GM12801 (cell line): ENCODE data around the gene REC8.

ENCODE experiments used
- TF ChIP-seq, protein P1 (sequence below): IDR thresholded peaks from one replicate; pipeline ENCODE4 v1.5.1; 2011; ENCODE audit warnings: control low read depth; ENCODE audit not compliant: insufficient read length; ENCODE audit errors: extremely low read depth

REC8 gene

DNA sequence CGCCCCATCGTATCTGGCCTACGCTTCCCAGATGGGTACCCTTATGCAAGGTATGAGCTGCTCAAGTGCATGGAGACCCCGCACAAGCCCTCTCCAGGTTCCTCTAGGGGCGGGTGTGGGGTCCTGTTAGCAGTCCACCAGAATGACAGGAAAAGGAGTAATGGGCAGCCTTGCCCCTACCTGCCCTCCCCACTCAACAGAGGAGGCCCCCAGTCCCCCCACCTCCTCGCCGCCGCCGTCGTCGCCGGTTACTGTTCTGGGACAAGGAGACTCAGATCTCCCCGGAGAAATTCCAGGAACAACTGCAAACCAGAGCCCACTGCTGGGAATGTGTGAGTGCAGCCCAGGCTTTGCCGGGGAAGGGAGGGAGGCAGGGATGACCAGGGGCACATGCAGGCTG, 6.0 kb downstream of the REC8 start:
- TF ChIP-seq, protein P1, sequence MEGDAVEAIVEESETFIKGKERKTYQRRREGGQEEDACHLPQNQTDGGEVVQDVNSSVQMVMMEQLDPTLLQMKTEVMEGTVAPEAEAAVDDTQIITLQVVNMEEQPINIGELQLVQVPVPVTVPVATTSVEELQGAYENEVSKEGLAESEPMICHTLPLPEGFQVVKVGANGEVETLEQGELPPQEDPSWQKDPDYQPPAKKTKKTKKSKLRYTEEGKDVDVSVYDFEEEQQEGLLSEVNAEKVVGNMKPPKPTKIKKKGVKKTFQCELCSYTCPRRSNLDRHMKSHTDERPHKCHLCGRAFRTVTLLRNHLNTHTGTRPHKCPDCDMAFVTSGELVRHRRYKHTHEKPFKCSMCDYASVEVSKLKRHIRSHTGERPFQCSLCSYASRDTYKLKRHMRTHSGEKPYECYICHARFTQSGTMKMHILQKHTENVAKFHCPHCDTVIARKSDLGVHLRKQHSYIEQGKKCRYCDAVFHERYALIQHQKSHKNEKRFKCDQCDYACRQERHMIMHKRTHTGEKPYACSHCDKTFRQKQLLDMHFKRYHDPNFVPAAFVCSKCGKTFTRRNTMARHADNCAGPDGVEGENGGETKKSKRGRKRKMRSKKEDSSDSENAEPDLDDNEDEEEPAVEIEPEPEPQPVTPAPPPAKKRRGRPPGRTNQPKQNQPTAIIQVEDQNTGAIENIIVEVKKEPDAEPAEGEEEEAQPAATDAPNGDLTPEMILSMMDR, result no peak

DNA sequence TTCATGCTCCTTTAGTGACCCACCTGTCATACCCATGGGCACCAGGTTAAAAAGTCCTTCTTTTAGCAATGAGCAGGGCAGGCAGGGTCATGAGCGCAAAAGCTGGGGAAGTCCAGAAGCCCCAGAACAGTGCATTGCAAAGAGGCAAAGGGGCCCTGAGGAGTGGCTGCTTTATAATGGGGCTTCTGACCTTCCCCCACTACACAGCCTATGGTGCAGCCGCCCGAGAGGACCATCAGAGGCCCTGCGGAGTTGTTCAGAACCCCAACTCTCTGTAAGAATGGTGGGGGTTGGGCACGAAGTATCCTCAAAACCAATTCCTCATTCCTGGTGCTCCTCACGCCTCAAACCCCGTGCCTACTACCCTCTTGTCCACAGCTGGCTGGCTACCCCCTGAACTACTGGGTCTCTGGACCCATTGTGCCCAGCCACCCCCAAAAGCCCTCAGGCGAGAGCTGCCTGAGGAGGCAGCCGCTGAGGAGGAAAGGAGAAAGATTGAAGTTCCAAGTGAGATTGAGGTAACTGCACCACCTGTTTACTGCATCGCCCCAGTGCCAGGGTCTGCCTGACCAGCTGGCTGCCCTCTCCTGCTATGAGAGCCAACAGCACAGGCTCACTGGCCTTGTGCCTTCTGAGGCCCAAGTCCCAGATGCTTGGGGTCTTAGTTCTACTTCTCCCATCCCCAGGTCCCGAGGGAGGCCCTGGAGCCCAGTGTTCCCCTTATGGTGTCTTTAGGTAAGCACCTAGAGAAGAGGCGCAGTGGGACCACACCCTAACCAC, 6.7 kb downstream of the REC8 start:
- TF ChIP-seq, protein P1, result no peak

DNA sequence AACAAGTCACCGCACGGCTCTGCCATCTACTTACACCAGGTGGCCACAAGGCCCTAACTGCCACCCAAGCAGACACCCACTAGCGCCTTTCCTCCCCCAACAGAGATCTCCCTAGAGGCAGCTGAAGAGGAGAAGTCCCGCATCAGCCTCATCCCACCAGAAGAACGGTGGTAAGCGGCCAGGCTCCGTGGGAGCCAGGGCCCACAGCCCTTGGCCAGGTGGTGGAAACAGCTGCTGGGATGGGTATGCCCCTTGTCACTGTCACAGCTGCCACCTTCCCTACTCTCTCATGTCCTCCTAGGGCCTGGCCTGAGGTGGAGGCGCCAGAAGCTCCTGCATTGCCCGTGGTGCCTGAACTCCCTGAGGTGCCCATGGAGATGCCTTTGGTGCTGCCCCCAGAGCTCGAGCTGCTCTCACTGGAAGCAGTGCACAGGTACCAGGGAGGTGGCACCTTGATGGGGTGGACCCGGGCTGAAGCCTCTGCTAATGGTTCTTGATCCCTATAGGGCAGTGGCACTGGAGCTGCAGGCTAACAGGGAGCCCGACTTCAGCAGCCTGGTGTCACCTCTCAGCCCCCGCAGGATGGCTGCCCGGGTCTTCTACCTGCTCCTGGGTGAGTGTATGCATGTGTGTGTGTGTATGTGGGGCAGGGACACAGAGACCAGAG, 7.5 kb downstream of the REC8 start:
- TF ChIP-seq, protein P1, result no peak

DNA sequence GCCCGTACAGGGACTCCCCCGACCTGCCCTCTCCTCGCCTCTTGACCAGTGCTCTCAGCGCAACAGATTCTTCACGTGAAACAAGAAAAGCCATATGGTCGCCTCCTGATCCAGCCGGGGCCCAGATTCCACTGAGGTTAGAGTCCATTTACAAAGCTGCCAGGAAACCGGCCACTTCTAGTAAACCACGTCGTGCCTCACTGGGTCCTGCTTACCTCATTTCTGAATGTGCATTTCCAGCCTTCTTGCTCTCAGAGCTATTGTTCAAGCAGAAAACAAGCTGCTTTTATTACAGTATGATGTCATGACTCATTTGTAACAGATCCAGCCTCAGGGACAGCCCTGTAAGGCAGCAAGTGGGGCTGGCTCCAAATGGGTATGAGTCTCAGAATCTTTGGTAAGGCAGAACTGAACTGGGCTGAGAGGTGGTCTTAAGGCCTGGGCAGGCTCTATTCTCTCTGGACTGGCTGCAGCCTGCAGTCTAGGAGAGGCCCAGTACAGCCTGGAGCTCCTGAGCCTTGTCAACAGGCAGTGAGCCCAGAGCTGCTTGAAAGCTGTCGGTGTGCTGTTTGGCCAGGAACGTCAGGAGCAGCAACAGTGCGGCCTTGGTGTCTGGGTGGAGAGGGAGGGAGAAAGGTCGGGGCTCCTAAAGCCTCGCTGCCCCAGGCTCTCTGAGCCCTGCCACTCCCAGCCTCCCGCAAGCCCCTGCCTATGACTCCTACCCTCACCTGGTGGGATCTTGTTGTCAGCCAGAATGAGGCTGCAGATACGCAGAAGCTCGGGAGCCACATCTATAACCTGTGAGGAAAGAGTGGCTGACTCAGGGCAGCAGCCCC, 8.3 kb downstream of the REC8 start:
- TF ChIP-seq, protein P1, result no peak

DNA sequence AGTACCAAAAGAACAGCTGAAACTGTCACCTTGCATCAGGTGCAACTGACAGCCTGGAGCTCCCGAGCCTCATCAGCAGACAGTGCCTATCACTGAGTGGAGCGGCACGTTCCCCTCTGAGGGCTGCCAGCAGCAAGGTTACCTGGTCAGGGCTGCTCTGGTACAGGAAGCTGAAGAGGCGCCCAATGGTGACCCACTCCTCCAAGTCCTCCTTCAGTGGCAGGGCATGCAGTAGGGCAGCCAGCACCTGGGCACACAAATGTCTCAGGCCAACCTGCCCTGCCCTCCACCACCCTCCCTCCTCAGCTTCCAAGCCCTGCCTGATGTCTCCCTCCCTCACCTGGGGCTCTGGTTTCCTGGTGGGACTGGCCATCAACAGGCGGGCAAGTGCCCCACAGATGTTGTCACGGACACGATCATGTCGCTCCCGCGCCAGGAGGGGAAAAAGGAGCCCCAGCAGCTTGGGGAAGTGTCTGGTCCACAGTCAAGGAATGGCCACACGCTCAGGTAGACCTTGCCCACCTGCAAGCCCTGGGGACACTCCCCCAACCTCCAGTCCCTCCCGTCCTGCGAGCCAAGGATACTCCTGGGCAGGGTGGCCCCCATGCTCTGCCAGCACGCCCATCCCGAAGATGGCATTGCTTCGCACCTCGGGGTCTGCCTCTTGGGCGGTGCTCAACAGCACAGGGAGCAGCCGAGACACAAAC, 9.6 kb downstream of the REC8 start:
- TF ChIP-seq, protein P1, result no peak

DNA sequence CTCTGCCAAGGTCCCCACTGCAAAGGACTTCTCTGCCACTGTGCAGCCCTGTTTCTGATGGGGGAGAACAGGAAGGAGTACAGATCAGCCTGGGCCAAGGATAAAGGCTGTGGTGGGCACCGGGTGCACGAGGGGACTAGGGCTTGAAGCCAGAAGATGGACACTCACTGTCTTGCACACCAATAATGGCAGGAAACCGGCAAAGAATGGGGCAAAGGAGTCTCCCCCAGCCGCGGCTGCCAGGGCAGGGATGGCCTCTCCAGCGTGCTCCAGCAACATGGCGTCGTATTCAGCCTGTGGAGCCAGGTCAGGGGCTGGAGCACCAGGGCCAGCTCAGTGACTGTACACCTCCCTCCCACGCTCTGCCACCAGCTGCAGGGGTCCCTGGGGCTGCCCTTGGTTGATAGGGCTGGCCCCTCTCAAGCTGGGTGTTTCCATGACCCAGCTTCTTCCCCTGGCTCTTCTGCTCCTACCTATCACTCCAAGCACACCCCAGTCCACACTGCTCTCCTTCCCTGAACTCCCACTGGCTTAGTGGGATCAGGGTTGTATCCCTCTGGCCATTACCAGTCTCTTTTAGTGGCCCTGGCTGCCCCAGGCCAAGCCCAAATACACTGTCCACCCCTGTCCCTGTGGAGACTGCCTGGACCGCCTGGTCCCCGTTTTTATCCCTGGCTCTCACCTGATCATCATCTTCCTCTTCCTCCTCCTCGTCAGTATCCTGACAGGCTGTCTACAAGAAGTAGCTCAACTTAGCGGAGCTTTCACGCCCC, 10.4 kb downstream of the REC8 start:
- TF ChIP-seq, protein P1, result no peak
